GM23248 (cell line): ENCODE results near the gene SHD. TPM values are rescaled to one million over a fixed set of nuclear protein-coding genes. Genes with fewer than 3 reads are reported as not detected.

ENCODE experiments used
- DNase-seq: peaks from one replicate; pipeline ENCODE4 v3.0.0-alpha.2; 2015
- H2AFZ ChIP-seq: fragments of 200-600 bp; sonication (generic); 2 replicates; pipeline ENCODE4 v1.6.1; 2016; ENCODE audit warnings: antibody characterized with exemption
- H3F3A ChIP-seq: fragments of 200-600 bp; sonication (generic); 2 replicates; pipeline ENCODE4 v1.6.1; 2016; ENCODE audit warnings: mild to moderate bottlenecking, antibody characterized with exemption, mixed run types; ENCODE audit not compliant: insufficient read depth
- H3K27ac ChIP-seq: fragments of 200-600 bp; sonication (generic); 2 replicates; pipeline ENCODE4 v1.5.1; 2016; ENCODE audit warnings: mild to moderate bottlenecking
- H3K27me3 ChIP-seq: fragments of 200-600 bp; sonication (generic); replicated peaks from 2 replicates; pipeline ENCODE4 v1.6.1; 2016; ENCODE audit warnings: mild to moderate bottlenecking; ENCODE audit not compliant: insufficient read depth
- H3K36me3 ChIP-seq: fragments of 200-600 bp; sonication (generic); 2 replicates; pipeline ENCODE4 v1.6.1; 2016; ENCODE audit warnings: low read depth, mild to moderate bottlenecking
- H3K4me1 ChIP-seq: fragments of 200-600 bp; sonication (generic); 2 replicates; pipeline ENCODE4 v1.6.1; 2016; ENCODE audit warnings: mild to moderate bottlenecking; ENCODE audit not compliant: insufficient read depth
- H3K4me2 ChIP-seq: fragments of 200-600 bp; sonication (generic); one replicate; pipeline ENCODE4 v1.6.1; 2016; ENCODE audit warnings: mild to moderate bottlenecking; ENCODE audit not compliant: unreplicated experiment
- H3K4me3 ChIP-seq: fragments of 200-600 bp; sonication (generic); 2 replicates; pipeline ENCODE4 v1.5.1; 2016; ENCODE audit warnings: mild to moderate bottlenecking
- H3K79me2 ChIP-seq: fragments of 200-600 bp; sonication (generic); 2 replicates; pipeline ENCODE4 v1.6.1; 2016; ENCODE audit warnings: mild to moderate bottlenecking; ENCODE audit not compliant: insufficient read depth
- H3K9ac ChIP-seq: fragments of 200-600 bp; sonication (generic); 2 replicates; pipeline ENCODE4 v1.6.1; 2016; ENCODE audit warnings: mild to moderate bottlenecking
- H3K9me2 ChIP-seq: fragments of 200-600 bp; sonication (generic); 2 replicates; pipeline ENCODE4 v1.6.1; 2016; ENCODE audit warnings: mixed run types, mild to moderate bottlenecking, moderate library complexity; ENCODE audit not compliant: insufficient read depth
- H3K9me3 ChIP-seq: fragments of 200-600 bp; sonication (generic); one replicate; pipeline ENCODE4 v1.6.1; 2017; ENCODE audit warnings: low read depth
- H4K20me1 ChIP-seq: fragments of 200-600 bp; sonication (generic); 2 replicates; pipeline ENCODE4 v1.6.0; 2016; ENCODE audit not compliant: insufficient read depth
- EZH2 ChIP-seq: fragments of 200-600 bp; sonication (generic); IDR thresholded peaks from 2 replicates; pipeline ENCODE4 v1.6.1; 2018; ENCODE audit warnings: antibody characterized with exemption, mild to moderate bottlenecking; ENCODE audit not compliant: insufficient read depth, poor library complexity, severe bottlenecking
- EZH2phosphoT487 ChIP-seq: fragments of 200-600 bp; sonication (generic); IDR thresholded peaks from 2 replicates; pipeline ENCODE4 v1.6.1; 2018; ENCODE audit warnings: antibody characterized with exemption, moderate library complexity, mild to moderate bottlenecking, low read depth; ENCODE audit not compliant: insufficient read depth
- WGBS, 2 experiments: methylation state at CpG; one replicate each; pipeline ENCODE4 v1.1.6; 2015 to 2017; ENCODE audit warnings: low lambda C conversion rate in 2 of 2, low coverage in 1 of 2; ENCODE audit errors: missing lambda C conversion rate in 2 of 2; 5-methylcytosine and 5-hydroxymethylcytosine counted together
- in situ Hi-C: fragments of 300-500 bp; cut with MboI; formaldehyde crosslinking; loops from 2 replicates; pipeline ENCODE4 v1.15.0; 2020
- polyA plus RNA-seq: library from polyadenylated mRNA; unstranded; fragments of >200 nt; fragmentation: Nextera tagmentation; extraction: Ambion mirVana; gene quantifications from 2 replicates; pipeline ENCODE4 v1.2.1, GENCODE V29; 2016
- total RNA-seq: library from RNA; depleted of rRNA; stranded (reverse); fragments of >200 nt; shearing (Covaris generic); gene quantifications from 2 replicates; pipeline ENCODE4 v1.2.3, GENCODE V29; 2014

Gene SHD
- total and polyA plus RNA-seq, 2 experiments from 2014 or later: not detected

DNA sequence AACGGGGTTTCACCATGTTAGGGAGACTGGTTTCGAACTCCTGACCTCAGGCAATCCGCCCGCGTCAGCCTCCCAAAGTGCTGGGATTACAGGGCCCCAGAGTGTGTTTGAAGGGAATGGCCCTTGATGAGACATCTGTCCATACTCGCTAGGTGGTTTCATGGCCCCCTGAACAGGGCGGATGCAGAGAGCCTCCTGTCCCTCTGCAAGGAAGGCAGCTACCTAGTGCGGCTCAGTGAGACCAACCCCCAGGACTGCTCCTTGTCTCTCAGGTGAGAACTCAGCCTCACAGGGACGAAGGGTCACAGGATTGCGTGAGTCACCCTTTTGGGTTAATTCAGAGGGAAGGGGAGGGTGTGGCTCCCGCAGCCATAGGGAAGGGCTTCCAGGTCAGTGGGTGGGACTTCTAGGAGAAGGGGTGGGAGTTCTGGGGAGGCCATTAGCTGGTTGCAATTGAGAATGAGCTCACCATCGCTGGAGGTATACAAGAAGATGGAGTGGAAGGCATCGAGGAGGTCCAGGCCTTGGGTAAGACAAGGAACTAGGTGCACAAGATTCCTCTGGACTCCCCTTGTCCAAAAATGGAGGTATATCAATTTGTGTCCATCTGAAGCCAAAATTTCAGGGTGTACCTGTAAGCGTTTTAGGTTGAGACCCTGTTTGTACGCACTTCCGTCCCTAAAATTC lies 9.2 kb downstream of the SHD start:
- Histone ChIP-seq H3K36me3 (no peaks in the 10 kb centered on the region), H3K9ac (no peak overlapping the region), H4K20me1 (no peaks in the 10 kb centered on the region), H3K4me2 (no peak overlapping the region), H3F3A (no peaks in the 10 kb centered on the region), H3K9me2 (no peaks in the 10 kb centered on the region), H2AFZ (no peak overlapping the region), H3K4me1 (no peaks in the 10 kb centered on the region), H3K27me3 (peaks cover 15% of the 10 kb centered on the region), H3K27ac (no peak overlapping the region), H3K9me3 (no peaks in the 10 kb centered on the region), H3K79me2 (no peaks in the 10 kb centered on the region), H3K4me3 (no peak overlapping the region)
- WGBS, 2 experiments: 77 to 79% methylated on average over 16 of the region's 16 CpGs
- in situ Hi-C loops: no loop called here
- TF ChIP-seq EZH2phosphoT487 (no peak), EZH2 (no peak)
- DNase-seq: no peak

DNA sequence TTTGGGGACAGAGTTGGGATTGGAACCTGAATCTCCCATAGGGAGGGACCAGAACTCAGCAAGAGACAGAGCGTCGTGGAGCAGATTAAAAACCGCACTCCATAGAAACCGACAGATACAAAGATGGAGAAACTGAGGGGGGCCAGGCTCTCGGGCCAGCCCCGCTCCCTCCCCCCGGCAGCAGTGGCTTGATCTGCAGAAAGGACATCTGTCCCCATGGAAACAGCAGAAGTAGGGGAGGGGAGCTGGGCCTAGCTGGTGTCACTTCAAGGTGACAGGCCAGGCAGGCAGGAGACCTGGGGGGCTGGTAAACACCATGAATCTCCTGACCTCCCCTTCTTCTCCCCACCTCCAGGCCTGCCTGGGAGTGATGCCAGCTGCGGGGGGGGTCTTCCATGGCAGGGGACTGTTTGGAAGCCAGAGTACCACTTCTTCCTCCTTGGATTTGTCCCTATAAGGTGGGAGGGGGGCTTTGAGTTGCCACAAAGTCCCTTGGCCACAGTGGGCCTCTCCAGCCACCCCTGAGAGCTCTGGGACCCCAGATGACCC lies 12.2 kb downstream of the SHD start:
- DNase-seq: no peak
- H4K20me1 ChIP-seq: no peaks in the 10 kb centered on the region
- no peak overlapping the region for H3K4me2 ChIP-seq
- no peaks in the 10 kb centered on the region for H3K36me3 ChIP-seq
- no peak overlapping the region for H2AFZ ChIP-seq
- H3K9ac ChIP-seq: no peak overlapping the region
- no peaks in the 10 kb centered on the region for H3K4me1 ChIP-seq
- H3K9me3 ChIP-seq: no peaks in the 10 kb centered on the region
- no peaks in the 10 kb centered on the region; the same call in none of the 2 replicates for H3K27me3 ChIP-seq
- no peak overlapping the region for H3K27ac ChIP-seq
- no peak for TF ChIP-seq EZH2phosphoT487
- no peak for TF ChIP-seq EZH2
- H3K9me2 ChIP-seq: no peaks in the 10 kb centered on the region
- no peaks in the 10 kb centered on the region for H3K79me2 ChIP-seq
- in situ Hi-C loops: no loop called here
- no peak overlapping the region for H3K4me3 ChIP-seq
- WGBS, 2 experiments: 46 to 54% methylated on average over 8 of the region's 8 CpGs
- H3F3A ChIP-seq: no peaks in the 10 kb centered on the region

DNA sequence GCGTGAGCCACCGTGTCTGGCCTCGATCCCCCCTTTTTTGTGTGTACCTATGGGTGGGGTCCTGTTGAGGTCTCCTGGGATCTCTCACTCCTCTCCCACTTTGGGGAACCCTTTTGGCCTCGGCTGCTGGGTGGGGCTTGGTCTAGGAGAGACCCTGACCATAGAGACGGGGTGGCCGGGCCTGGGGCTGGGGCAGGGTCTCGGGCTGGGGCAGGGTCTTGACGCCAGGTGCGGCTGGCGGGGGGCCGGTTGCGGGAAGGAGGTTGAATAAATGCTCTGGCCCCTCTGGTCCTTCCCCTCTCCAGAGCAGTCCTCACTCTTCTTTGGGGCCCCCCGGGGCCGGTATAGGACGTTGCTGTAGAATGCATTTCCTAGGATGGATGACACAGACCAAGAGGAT lies 13.4 kb downstream of the SHD start:
- no peaks in the 10 kb centered on the region for H3K79me2 ChIP-seq
- H2AFZ ChIP-seq: no peak overlapping the region
- in situ Hi-C loops: no loop called here
- H3K27ac ChIP-seq: no peak overlapping the region
- no peaks in the 10 kb centered on the region for H3K4me1 ChIP-seq
- H3K9me2 ChIP-seq: no peaks in the 10 kb centered on the region
- H3K4me3 ChIP-seq: no peak overlapping the region
- H3K36me3 ChIP-seq: no peaks in the 10 kb centered on the region
- H3F3A ChIP-seq: no peaks in the 10 kb centered on the region
- H3K9ac ChIP-seq: no peak overlapping the region
- no peak for DNase-seq
- no peaks in the 10 kb centered on the region; the same call in none of the 2 replicates for H3K27me3 ChIP-seq
- 59 to 62% methylated on average over 13 to 15 of the region's 15 CpGs for WGBS, 2 experiments
- H3K4me2 ChIP-seq: no peak overlapping the region
- TF ChIP-seq EZH2 (no peak), EZH2phosphoT487 (no peak)
- no peaks in the 10 kb centered on the region for H3K9me3 ChIP-seq
- no peaks in the 10 kb centered on the region for H4K20me1 ChIP-seq

DNA sequence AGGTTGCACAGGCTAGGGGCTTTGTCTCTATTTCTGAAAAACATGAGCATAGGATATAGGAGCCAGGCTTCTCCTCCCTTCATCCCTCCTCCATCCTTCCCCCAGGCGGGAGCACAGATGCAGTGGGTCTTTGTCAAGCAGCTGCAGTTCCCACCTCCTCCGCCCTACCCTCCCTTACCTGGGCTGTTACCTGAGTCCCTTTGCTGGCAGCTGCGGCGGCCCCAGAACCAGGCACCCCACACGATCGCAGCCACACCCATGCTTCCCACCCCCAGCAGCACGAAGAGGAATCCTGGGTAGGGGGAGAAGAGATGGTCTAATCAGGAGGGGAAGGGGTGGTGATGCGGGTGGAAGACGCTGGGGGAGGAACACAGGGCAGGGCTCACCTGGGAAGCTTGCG lies 15.3 kb downstream of the SHD start:
- Histone ChIP-seq H3K9me2 (no peaks in the 10 kb centered on the region), H3K4me3 (no peak overlapping the region), H3K27me3 (no peaks in the 10 kb centered on the region; the same call in none of the 2 replicates), H3K9me3 (no peaks in the 10 kb centered on the region), H3K79me2 (no peaks in the 10 kb centered on the region), H3K36me3 (no peaks in the 10 kb centered on the region), H3K4me2 (no peak overlapping the region), H3K9ac (no peak overlapping the region), H3K27ac (no peak overlapping the region), H2AFZ (no peak overlapping the region), H4K20me1 (no peaks in the 10 kb centered on the region), H3F3A (no peaks in the 10 kb centered on the region), H3K4me1 (no peaks in the 10 kb centered on the region)
- in situ Hi-C loops: no loop called here
- TF ChIP-seq EZH2phosphoT487 (no peak), EZH2 (no peak)
- DNase-seq: no peak
- 29 to 31% methylated on average over 9 to 10 of the region's 10 CpGs for WGBS, 2 experiments
